ENCODE measurements around the gene KHSRP.

- TF ChIP-seq POLR2A (IDR thresholded peaks at IDR 0.05; ENCODE audit: low read length) (no peak), GATA1 (IDR thresholded peaks at IDR 0.05; ENCODE audit: low read depth, low read length) (no peak)
Measured at GRCh38 chr19:6375411-6376010, 49.1 kb downstream of the KHSRP start, which contains the start of gene PSPN.

All from erythroblast (primary cell).